Choroid plexus epithelial cell (primary cell): ENCODE results near the gene CPA4.

Source experiments
- DNase-seq: peaks from one replicate; pipeline ENCODE4 v3.0.0-alpha.2; 2010; ENCODE audit warnings: low read depth
- H3K4me3 ChIP-seq: 2 replicates; pipeline ENCODE4 v1.5.1; 2011; ENCODE audit warnings: low read depth, mild to moderate bottlenecking, control low read depth, low read length, moderate library complexity
- CTCF ChIP-seq: conservative IDR thresholded peaks from 2 replicates; pipeline ENCODE4 v1.5.1; 2011; ENCODE audit warnings: low read depth, mild to moderate bottlenecking, control low read depth, inconsistent platforms, low read length, moderate library complexity

The CPA4 gene

DNA sequence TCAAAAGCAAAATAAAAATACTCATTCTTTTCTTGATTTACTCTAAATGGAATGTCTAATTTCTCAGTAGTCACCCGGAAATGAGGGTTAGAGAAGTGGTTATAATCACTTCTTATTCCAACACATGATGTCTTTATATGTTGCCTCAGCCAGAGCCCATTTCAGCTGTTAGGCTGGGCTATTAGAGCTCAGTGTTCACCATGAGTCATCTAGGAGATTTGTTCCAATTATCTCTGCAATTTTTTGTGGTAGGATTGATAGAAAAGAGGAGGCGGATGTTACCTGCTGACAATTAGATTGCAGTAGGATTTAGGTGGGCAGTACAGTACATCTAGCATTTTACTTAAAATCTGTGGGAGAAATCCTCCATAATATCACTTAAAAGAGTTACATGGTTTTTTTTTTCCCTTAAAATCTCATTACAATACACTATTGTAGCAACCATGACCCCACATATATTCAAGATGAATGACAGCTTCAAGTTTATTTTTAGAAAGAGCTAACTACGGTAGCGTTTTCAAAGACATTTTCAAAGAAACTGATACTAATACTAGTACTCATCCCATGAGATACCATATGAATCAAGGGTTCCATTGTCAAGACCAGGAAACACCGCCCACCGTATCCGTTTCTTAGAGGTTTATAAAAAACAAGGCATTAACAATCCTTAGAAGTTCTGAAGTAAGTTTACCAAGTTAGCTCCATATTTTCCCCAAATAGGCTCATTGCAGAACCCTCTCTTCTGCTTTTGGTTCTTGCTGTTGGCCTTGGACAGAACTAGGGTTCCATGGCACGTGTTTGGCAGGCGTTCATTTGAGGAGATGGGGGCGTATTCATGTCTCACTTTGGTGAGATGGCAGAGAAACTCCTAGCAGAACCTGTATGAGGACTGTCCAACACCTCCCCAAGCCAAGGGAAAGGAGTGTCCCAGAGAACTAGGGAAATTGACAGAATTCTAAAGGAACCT, 15.9 kb upstream of the CPA4 start:
- H3K4me3 ChIP-seq, result no peak overlapping the region
- no peak for TF ChIP-seq CTCF
- DNase-seq, result peak; percentile 81

DNA sequence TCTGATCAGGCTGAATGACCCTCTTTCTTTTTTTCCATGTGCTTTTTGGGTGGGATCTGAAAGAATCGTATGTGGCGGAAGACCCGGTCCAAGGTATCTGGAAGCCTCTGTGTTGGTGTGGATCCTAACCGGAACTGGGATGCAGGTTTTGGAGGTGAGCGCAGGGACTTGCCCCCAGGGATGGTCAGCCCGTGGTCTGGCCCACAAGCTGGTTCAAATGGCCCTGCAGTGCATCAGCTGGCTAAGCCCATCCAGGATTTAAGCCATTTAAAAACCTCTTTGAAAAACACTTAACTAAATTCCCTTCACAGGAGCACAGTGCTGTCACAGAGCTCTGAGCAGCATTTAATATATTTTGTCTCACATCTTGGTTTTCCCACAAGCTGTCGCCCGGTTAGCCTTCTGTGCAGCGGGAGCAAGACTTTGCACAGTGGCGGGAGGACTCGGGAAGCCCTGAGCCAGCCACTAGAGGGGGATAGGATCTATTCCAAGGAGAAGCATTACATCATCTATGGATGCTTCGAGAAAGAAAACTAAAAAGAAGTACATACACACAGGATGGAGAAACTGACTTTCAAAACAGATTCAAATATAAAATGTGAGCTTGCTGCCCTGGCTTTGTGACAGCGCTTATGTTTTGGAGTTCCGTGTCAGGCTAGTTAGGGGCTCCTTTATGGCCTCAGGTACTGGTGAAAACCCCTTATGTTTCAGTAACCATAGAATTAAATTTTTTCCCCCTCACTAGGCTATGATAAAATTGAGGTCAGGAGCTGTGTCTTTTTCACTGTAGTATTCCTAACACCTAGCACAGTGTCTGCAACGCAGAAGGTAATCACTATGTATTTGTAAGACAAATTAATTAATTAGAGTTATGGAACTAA, 15.0 kb upstream of the CPA4 start:
- peak; percentile 74 for TF ChIP-seq CTCF
- no peak overlapping the region for H3K4me3 ChIP-seq
- DNase-seq, result peak; percentile 84

- no peak overlapping the region for H3K4me3 ChIP-seq
- DNase-seq, result peak; percentile 97
Measured at GRCh38 chr7:130278860-130279259, 14.1 kb upstream of the CPA4 start.

GRCh38 chr7:130279286-130279685, 13.7 kb upstream of the CPA4 start:
- no peak for DNase-seq
- TF ChIP-seq CTCF, result no peak

More at GRCh38 chr7:130278860-130279259, 14.1 kb upstream of the CPA4 start:
- no peak for TF ChIP-seq CTCF

DNA sequence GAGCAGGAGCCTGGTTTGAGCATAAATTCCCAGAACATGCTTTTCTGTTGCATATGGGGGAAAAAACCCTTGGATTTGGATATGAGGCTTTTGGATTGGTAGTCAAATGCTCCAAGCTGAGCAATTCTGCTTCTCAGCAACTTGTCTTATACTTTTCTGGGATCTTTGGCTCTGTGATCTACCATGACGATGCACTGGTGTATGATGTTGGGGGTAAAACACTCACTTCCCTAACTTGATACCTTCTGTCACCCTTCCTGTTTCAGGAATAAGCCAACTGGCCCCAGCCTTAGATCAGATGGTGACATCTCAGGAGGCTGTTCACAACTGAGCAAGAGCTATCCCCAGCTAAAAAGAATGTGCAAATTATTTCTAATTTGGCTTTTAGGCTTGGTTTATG, 13.1 kb upstream of the CPA4 start:
- no peak overlapping the region for H3K4me3 ChIP-seq
- DNase-seq, result no peak
- TF ChIP-seq CTCF, result no peak

More at GRCh38 chr7:130279286-130279685, 13.7 kb upstream of the CPA4 start:
- H3K4me3 ChIP-seq, result no peak overlapping the region

GRCh38 chr7:130281260-130281659, 11.7 kb upstream of the CPA4 start:
- TF ChIP-seq CTCF, result no peak
- no peak overlapping the region for H3K4me3 ChIP-seq
- no peak for DNase-seq
